SK-N-DZ (cell line): ENCODE data around the gene SLC3A2.
"Not testable (repeated sequence)": the region's sequence is repeated elsewhere in the genome, so short reads cannot be mapped to it uniquely, and the experiment has no call there.

Source experiments
- DNase-seq: peaks from one replicate; pipeline ENCODE4 v3.0.0-alpha.2; 2015; ENCODE audit warnings: low spot score
- small RNA-seq, 2 experiments: library from RNA; depleted of rRNA; stranded (forward); fragments of <200 nt; gene quantifications; one replicate each; pipeline ENCODE3, GENCODE V24; 2014

Gene SLC3A2

DNA sequence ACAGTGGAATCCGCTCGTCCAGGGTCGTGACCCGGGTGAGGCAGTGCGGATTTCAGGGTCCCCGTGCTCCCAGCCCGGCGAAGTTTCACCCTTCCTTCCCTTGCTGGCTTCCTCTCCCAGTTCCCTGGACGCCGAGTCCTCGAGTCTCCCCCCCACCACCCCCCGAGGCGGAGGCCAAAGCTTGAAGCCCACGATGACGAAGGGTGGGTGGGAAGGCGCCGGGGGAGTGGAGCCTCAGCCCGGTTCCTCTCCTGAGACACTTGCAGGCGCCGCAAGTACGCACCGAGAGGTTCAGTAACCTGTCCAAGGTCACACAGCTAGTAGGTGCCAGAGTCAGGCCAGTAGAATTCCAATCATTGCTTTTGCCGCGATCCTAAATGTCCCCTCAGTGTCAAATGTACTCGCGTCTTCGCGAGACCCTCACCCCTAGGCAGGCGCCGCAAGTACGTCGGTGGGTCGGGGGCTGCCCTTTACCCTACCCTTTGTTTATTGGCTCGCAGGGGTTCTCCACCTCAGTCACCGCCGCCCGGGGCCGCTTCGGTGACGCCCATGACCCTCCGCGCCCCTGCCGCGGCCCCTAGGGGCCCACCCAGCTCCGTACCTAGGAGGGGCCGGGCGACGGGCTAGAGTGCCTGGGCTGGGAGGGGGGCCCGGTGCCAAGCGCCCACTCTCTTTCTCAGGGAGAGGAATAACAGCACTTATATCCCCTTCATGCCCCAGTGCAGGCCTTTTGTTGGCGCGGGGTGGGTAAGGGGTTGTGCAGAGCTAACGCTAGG lies 46.2 kb downstream of the SLC3A2 start:
- DNase-seq, result no peak

DNA sequence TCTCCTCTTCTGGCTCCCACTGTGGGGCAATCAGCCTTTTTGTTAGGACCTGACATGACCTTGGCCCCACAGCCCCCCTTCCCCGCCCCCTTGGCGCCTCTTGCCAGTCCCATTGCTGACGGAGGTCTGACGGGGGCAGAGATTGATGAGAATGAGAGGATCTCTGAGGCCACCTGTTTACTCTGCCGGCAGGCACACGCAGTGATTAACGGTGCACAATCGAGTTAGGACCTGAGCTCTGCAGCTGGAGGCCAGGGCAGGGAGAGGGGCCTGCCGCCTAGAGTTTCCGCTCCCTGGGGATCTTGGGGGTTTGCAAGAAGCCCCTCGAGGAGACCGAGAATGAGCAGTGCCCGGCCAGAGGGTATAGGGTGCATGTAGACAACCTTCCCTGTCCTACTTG lies 47.3 kb downstream of the SLC3A2 start:
- peak; percentile 99 for DNase-seq

DNA sequence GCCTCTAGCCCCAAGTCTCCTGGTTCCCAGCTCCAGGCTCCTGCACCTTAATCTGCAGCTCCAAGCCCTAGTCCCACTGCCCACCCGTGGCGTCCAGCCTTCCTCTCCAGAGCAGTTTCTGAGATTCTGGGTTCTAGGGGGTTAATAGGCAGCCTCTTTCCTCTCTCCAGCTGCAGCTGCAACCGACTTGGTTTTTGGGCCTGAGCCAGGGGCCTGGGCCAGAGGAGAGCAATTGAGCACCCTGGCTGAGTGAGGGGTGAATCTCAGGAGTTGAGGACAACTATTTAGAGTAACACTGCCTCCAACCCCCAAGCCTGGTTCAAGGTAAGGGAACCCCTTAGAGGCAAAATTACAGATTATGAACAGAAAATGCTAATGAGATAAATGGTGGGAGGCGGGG lies 49.5 kb downstream of the SLC3A2 start:
- DNase-seq, result no peak

DNA sequence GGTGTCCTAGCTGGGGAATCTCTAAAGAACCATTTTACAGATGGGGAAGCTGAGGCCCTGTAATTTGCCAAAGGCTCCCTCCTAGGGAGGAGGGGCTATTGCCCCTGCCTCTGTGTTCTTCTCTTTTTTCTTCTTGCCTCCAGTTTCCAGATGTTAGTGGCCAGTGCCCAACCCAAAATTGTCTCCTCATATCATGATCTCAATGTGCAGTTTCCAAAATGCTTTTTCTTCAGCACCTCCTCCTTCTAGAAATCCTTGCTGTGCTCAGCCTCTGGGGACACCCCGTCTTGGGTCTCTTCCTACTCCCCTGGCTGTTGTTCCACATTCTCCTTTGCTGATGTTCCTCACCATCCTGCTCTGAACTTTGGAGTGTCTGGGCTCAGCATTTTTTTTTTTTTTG lies 50.0 kb downstream of the SLC3A2 start:
- DNase-seq, result no peak

DNA sequence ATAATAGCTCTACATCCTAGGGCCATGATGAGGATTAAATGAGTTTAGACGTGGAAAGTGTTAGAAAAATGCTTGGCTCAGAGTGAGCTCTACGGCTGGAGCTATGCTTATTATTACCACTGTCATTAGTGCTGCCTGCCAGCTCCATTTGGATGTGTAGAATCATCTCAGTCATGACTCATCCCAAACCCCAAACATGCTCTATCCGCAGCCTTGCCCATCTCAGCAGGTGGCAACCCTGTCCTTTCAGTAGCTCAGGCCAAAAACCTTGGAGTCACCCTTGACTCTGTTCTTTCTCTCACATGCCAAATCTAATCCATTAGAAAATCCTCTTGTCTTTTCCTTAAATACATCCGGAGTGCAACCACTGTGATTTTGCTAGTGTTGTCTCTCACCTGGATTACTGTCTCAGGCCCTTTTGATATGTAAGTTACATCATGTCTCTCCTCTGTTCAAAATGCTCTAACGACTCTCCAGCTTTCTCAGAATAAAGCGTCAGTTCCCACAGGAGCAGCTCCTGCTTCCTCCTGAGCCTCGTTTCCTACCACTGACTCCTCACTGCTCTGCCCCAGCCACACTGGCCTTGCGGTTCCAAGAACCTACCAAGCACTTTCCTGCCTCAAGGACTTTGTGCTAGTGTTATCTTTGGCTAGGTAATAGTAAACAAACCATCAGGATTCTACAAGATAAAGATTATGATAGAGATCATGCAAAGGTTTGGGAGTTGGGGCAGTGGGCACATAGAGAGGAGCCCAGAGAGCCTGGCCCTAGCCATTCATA lies 51.0 kb downstream of the SLC3A2 start:
- no peak for DNase-seq

DNA sequence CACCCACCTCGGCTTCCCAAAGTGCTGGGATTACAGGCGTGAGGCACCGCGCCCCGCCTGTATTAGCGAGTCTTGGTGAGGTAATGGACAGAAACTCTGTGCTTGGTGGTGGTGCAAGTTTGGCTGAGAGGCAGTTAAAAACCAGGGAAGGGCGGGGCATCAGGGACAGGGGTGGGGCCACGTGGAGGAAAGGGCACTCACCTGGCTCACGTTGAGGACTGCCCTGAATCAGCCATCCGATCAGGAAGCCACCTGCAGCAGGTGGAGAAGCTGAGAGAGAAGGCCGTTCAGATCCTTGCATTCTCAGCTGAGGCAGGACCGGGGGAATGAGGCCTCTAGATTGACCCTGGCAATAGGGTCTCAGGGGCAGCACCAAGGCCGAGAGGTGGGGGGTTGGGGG lies 52.6 kb downstream of the SLC3A2 start:
- DNase-seq, result no peak

DNA sequence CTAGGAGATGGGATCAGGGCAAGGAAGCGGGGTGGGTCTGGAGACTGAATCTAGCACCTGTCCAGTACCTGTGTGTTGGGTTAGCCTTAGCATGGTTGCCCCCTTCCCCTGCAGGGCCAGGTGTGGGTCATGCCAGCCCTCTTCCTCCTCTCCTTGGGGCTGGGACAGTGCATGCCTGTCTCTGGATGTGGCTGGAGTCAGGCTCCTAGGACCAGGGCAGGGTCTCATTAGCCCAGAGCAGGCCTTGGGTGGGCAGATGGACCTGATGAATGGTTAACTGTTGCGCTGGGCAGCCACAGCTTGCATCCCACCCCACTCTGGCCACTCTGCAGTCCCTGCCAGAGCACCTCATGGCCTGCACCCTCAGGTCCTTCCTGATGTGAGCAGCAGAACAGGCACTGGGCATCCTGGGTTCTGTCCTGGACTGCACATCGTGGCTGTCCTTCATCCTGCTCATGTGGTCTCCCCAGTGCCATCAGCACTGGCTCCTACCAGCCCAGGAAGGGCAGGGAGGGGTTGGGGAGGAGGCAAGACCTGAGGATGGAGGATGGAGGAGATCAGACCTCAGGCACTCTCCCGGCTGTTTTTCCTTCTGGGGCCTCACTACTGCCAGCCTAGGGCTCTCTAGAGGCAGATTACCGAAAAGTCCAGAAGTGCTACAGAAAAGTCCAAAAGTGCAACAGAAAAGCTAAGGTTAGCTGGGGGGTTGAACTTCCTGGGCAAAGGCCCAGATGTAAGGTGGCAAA lies 53.2 kb downstream of the SLC3A2 start:
- no peak for DNase-seq

DNA sequence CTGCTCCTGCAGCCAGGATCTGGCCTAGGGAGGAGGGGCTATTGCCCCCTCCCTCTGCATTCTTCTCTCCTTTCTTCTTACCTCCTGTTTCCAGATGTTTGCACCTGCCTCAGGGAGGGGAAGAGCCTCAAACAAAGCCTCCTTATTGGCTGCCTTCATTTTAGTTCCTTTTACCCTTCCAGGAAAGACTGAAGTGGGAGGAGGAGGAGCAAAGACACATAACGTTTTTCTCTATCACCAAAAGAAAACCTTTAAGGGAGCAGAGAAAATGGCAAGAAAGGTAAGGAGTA lies 53.7 kb downstream of the SLC3A2 start:
- DNase-seq, result no peak

DNA sequence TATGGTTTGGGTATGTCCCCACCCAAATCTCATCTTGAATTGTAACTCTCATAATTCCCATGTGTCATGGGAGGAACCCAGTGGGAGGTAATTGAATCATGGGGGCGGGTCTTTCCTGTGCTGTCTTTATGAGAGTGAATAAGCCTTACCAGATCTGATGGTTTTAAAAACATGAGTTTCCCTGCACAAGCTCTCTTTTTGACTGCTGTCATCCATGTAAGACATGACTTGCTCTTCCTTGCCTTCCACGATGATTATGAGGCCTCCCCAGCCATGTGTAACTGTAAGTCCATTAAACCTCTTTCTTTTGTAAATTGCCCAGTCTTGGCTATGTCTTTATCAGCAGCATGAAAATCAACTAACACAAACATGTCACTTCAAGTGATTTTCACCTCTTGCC lies 56.8 kb downstream of the SLC3A2 start:
- not testable (repeated sequence) for DNase-seq

Small RNA genes lying within 50 kb of the gene (small RNA-seq; reads per million reads assigned to genes)
- 0 reads per million in 2 experiments for gene RF00099
- gene RN7SL259P, result 0 reads per million in 2 experiments
- gene SNORD22, result 0 reads per million in 2 experiments
- gene SNORD26, result 0 reads per million in 2 experiments
- gene SNORD27, result 0 reads per million in 2 experiments
- gene SNORD28, result 0 reads per million in 2 experiments
- gene SNORD30, result 19.4 to 1,990 reads per million in 2 experiments
